IMR-90 (cell line): Measurements from ENCODE around the gene NOA1. TPM values are rescaled to one million over a fixed set of nuclear protein-coding genes. Genes with fewer than 3 reads are reported as not detected.
A peak's percentile ranks its signal among the peaks of the same experiment; 100 is the strongest.

Source experiments
- ATAC-seq: fragments of 200-7000 bp; cut with Tn5 transposase; 2 replicates; pipeline ENCODE4 v1.9.1; 2020; ENCODE audit warnings: low read depth, mild to moderate bottlenecking, moderate library complexity
- BruUV-seq: library from RNA; stranded (reverse); fragments of 400-500 nt; replicated peaks from 2 replicates; lab custom pipeline; 2021; lab: Mats Ljungman, UMichigan
- CTCF ChIA-PET: fragments of 300-600 bp; formaldehyde crosslinking; extraction: SDS; loops from one replicate; lab custom pipeline; 2021; ENCODE audit warnings: antibody characterized with exemption; lab: Yijun Ruan, JAX
- POLR2A ChIA-PET: fragments of 300-600 bp; sonication (Branson Sonifier 250); formaldehyde crosslinking; loops from one replicate; lab custom pipeline; 2022; ENCODE audit warnings: antibody characterized with exemption; ENCODE audit not compliant: unreplicated experiment; lab: Charles Lee
- DNase-seq: peaks from one replicate; pipeline ENCODE4 v3.0.0; 2013
- H2AFZ ChIP-seq: replicated peaks from 2 replicates; pipeline ENCODE3; 2013; ENCODE audit warnings: low read length, mild to moderate bottlenecking; ENCODE audit not compliant: poor library complexity
- H2AK5ac ChIP-seq: 2 replicates; pipeline ENCODE4 v1.6.1; 2013; ENCODE audit warnings: low read depth, low read length, inconsistent platforms
- H2AK9ac ChIP-seq: replicated peaks from 2 replicates; pipeline ENCODE3; 2013; ENCODE audit warnings: mild to moderate bottlenecking, low read depth, low read length, moderate library complexity; ENCODE audit not compliant: poor library complexity
- H2BK120ac ChIP-seq: 2 replicates; pipeline ENCODE4 v1.6.1; 2013; ENCODE audit warnings: low read depth, low read length, inconsistent platforms
- H2BK15ac ChIP-seq: 3 replicates; pipeline ENCODE4 v1.6.1; 2013; ENCODE audit warnings: low read depth, low read length, inconsistent platforms
- H2BK20ac ChIP-seq: 2 replicates; pipeline ENCODE4 v1.6.1; 2013; ENCODE audit warnings: low read depth, mild to moderate bottlenecking, inconsistent platforms, low read length, moderate library complexity
- H2BK5ac ChIP-seq: 2 replicates; pipeline ENCODE4 v1.6.1; 2013; ENCODE audit warnings: mild to moderate bottlenecking, low read depth, low read length, inconsistent platforms; ENCODE audit not compliant: poor library complexity, severe bottlenecking
- H3K14ac ChIP-seq: replicated peaks from 2 replicates; pipeline ENCODE4 v1.6.1; 2013; ENCODE audit warnings: low read depth, low read length, inconsistent platforms
- H3K18ac ChIP-seq: 2 replicates; pipeline ENCODE4 v1.6.1; 2013; ENCODE audit warnings: low read depth, low read length, control low read depth
- H3K23ac ChIP-seq: 2 replicates; pipeline ENCODE4 v1.6.1; 2013; ENCODE audit warnings: low read depth, low read length, inconsistent platforms
- H3K27ac ChIP-seq: 2 replicates; pipeline ENCODE4 v1.5.1; 2013; ENCODE audit warnings: mild to moderate bottlenecking, control low read depth, low read length; ENCODE audit not compliant: insufficient read depth
- H3K27me3 ChIP-seq: 2 replicates; pipeline ENCODE4 v1.6.1; 2013; ENCODE audit warnings: low read length; ENCODE audit not compliant: control insufficient read depth, insufficient read depth
- H3K36me3 ChIP-seq: 2 replicates; pipeline ENCODE4 v1.6.1; 2013; ENCODE audit warnings: low read length, mixed read lengths; ENCODE audit not compliant: control insufficient read depth, insufficient read depth
- H3K4ac ChIP-seq: 2 replicates; pipeline ENCODE4 v1.6.1; 2013; ENCODE audit warnings: low read depth, low read length, inconsistent platforms
- H3K4me1 ChIP-seq: 2 replicates; pipeline ENCODE4 v1.6.1; 2013; ENCODE audit warnings: low read length, mixed read lengths; ENCODE audit not compliant: control insufficient read depth, insufficient read depth
- H3K4me2 ChIP-seq: 2 replicates; pipeline ENCODE4 v1.6.1; 2013; ENCODE audit warnings: low read depth, mild to moderate bottlenecking, control low read depth, low read length, moderate library complexity
- H3K4me3 ChIP-seq: 2 replicates; pipeline ENCODE4 v1.5.1; 2013; ENCODE audit warnings: low read depth, mild to moderate bottlenecking, control low read depth, low read length, moderate library complexity; ENCODE audit not compliant: insufficient read depth
- H3K56ac ChIP-seq: 2 replicates; pipeline ENCODE4 v1.6.1; 2013; ENCODE audit warnings: low read length, inconsistent platforms; ENCODE audit not compliant: insufficient read depth; ENCODE audit errors: extremely low read depth
- H3K79me1 ChIP-seq, 2 experiments: 2 replicates each; pipeline ENCODE4 v1.6.1; 2013; ENCODE audit warnings: low read length in 2 of 2, inconsistent platforms in 1 of 2, low read depth in 1 of 2
- H3K9ac ChIP-seq: 2 replicates; pipeline ENCODE4 v1.6.1; 2013; ENCODE audit warnings: low read depth, low read length, control low read depth
- H3K9me1 ChIP-seq: 2 replicates; pipeline ENCODE4 v1.6.1; 2013; ENCODE audit warnings: low read length, inconsistent platforms; ENCODE audit not compliant: insufficient read depth
- H3K9me3 ChIP-seq: 2 replicates; pipeline ENCODE4 v1.6.1; 2013; ENCODE audit warnings: low read length; ENCODE audit not compliant: control insufficient read depth, insufficient read depth
- H4K20me1 ChIP-seq: 2 replicates; pipeline ENCODE4 v1.6.1; 2013; ENCODE audit warnings: low read length, inconsistent platforms; ENCODE audit not compliant: insufficient read depth
- H4K5ac ChIP-seq: 2 replicates; pipeline ENCODE4 v1.6.1; 2013; ENCODE audit warnings: mild to moderate bottlenecking, low read depth, low read length, control low read depth
- H4K8ac ChIP-seq, 2 experiments: 2 replicates each; pipeline ENCODE4 v1.6.1; 2013; ENCODE audit warnings: low read depth in 2 of 2, low read length in 2 of 2, control low read depth in 1 of 2, inconsistent platforms in 1 of 2
- H4K91ac ChIP-seq: 2 replicates; pipeline ENCODE4 v1.6.1; 2013; ENCODE audit warnings: low read depth, low read length, inconsistent platforms; ENCODE audit not compliant: insufficient read depth
- MAFK ChIP-seq: IDR thresholded peaks from 2 replicates; pipeline ENCODE4 v1.6.1; 2012; ENCODE audit warnings: low read depth, low read length, improper control_type of control experiment
- MXI1 ChIP-seq: IDR thresholded peaks from 2 replicates; pipeline ENCODE4 v1.6.1; 2012; ENCODE audit warnings: low read depth, mild to moderate bottlenecking, low read length, moderate library complexity, borderline replicate concordance
- WGBS, 2 experiments: methylation state at CpG; one replicate each; pipeline versions ENCODE4 v1.1.5 to v1.1.7; 2013; ENCODE audit warnings: missing lambda C conversion rate in 2 of 2; ENCODE audit not compliant: insufficient read length in 1 of 2; ENCODE audit errors: extremely low coverage in 2 of 2; 5-methylcytosine and 5-hydroxymethylcytosine counted together
- dilution Hi-C: fragments of 300-500 bp; cut with HindIII; formaldehyde crosslinking; loops from one replicate; pipeline ENCODE4 v1.14.3; 2018; ENCODE audit warnings: low sequenced_read_pairs; ENCODE audit not compliant: unreplicated experiment
- in situ Hi-C: fragments of 300-500 bp; cut with MboI; formaldehyde crosslinking; loops from 3 replicates; pipeline ENCODE4 v1.14.3; 2019; ENCODE audit warnings: low sequenced_read_pairs, inconsistent platforms, mixed read lengths
- intact Hi-C: fragments of 100-400 bp; cut with micrococcal nuclease; formaldehyde crosslinking; loops from 2 replicates; pipeline ENCODE4 v1.10.0; 2022
- polyA plus RNA-seq, 3 experiments: library from polyadenylated mRNA; depleted of rRNA; stranded (reverse); fragments of >200 nt; gene quantifications; 2 replicates each; pipeline ENCODE4 v1.2.3, GENCODE V29; 2012; ENCODE audit warnings: low replicate concordance in 1 of 3
- total RNA-seq: library from RNA; depleted of rRNA; stranded (reverse); fragments of >200 nt; gene quantifications from 2 replicates; pipeline ENCODE4 v1.2.3, GENCODE V29; 2012
- TF ChIP-seq, protein P1 (sequence below): fragments of 150-350 bp; IDR thresholded peaks from 2 replicates; pipeline ENCODE4 v1.6.1; 2017; ENCODE audit warnings: mild to moderate bottlenecking, antibody characterized with exemption, low read length, low read depth
- TF ChIP-seq, protein P2 (sequence below): fragments of 150-350 bp; IDR thresholded peaks from 2 replicates; pipeline ENCODE4 v1.6.1; 2016; ENCODE audit warnings: low read depth, mild to moderate bottlenecking, low read length, moderate library complexity, borderline replicate concordance

The NOA1 gene
- total and polyA plus RNA-seq, 2 of the 4 experiments (the other 2 are of a cell fraction) = 10.4 to 10.8 TPM

DNA sequence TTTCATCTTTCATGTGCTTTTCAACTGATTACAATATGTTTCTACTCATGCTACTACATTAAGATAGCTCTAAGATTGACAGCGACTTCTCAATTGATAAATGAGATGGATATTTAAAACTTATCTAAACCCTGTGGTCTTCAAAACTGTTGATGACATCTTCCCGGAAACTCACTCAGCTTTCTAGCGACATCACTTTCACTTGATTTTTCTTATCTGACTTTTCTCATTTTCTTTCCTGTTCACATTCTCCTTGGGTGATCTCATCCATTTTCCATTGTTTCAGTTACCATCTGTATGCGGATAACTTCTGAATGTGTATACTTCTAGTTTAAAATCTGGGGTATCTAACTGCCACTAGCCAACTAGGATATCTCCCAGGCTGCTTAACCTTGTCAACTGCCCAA, 4.4 kb upstream of the NOA1 start:
- ATAC-seq = no peak
- no CpG with 5 or more reads among the region's 4 CpGs for WGBS, 2 experiments
- POLR2A ChIA-PET = no interaction called here

More for the DNA sequence above, 4.4 kb upstream of the NOA1 start:
- Histone ChIP-seq H3K27ac (no peak overlapping the region), H2BK15ac (no peak overlapping the region), H3K4me3 (no peak overlapping the region), H2AK5ac (no peak overlapping the region), H3K4me1 (no peaks in the 10 kb centered on the region), H4K5ac (no peak overlapping the region), H3K23ac (peak overlapping the region; percentile 83), H3K27me3 (no peaks in the 10 kb centered on the region), H4K91ac (no peak overlapping the region), H3K9me3 (no peaks in the 10 kb centered on the region), H2BK5ac (peak overlapping the region; percentile 27), H4K20me1 (peaks cover 65% of the 10 kb centered on the region), H4K8ac (peak overlapping the region in 1 of 2 experiments; percentile 43; a peak in 1 of 4 replicates), H3K4ac (no peak overlapping the region), H3K36me3 (peaks cover 10% of the 10 kb centered on the region), H2BK20ac (no peak overlapping the region), H2AK9ac (no peak overlapping the region), H3K9ac (no peak overlapping the region), H2AFZ (no peak overlapping the region), H3K4me2 (peak overlapping the region; percentile 53), H3K18ac (no peak overlapping the region), H2BK120ac (no peak overlapping the region), H3K14ac (no peak overlapping the region), H3K79me1 (peaks cover 9 to 30% of the 10 kb centered on the region in 2 experiments), H3K9me1 (peaks cover 4% of the 10 kb centered on the region), H3K56ac (no peak overlapping the region)
- CTCF ChIA-PET = no interaction called here
- DNase-seq = peak; percentile 69
- intact Hi-C loops = no loop called here
- TF ChIP-seq, protein P1, sequence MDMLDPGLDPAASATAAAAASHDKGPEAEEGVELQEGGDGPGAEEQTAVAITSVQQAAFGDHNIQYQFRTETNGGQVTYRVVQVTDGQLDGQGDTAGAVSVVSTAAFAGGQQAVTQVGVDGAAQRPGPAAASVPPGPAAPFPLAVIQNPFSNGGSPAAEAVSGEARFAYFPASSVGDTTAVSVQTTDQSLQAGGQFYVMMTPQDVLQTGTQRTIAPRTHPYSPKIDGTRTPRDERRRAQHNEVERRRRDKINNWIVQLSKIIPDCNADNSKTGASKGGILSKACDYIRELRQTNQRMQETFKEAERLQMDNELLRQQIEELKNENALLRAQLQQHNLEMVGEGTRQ = no peak
- TF ChIP-seq MAFK = no peak
- TF ChIP-seq, protein P2, sequence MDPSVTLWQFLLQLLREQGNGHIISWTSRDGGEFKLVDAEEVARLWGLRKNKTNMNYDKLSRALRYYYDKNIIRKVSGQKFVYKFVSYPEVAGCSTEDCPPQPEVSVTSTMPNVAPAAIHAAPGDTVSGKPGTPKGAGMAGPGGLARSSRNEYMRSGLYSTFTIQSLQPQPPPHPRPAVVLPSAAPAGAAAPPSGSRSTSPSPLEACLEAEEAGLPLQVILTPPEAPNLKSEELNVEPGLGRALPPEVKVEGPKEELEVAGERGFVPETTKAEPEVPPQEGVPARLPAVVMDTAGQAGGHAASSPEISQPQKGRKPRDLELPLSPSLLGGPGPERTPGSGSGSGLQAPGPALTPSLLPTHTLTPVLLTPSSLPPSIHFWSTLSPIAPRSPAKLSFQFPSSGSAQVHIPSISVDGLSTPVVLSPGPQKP = no peak
- TF ChIP-seq MXI1 = no peak
- dilution Hi-C loops = no loop called here
- BruUV-seq = no TSS peak
- in situ Hi-C loops = no loop called here
